Measurements from ENCODE around the gene EWSR1.

DNA sequence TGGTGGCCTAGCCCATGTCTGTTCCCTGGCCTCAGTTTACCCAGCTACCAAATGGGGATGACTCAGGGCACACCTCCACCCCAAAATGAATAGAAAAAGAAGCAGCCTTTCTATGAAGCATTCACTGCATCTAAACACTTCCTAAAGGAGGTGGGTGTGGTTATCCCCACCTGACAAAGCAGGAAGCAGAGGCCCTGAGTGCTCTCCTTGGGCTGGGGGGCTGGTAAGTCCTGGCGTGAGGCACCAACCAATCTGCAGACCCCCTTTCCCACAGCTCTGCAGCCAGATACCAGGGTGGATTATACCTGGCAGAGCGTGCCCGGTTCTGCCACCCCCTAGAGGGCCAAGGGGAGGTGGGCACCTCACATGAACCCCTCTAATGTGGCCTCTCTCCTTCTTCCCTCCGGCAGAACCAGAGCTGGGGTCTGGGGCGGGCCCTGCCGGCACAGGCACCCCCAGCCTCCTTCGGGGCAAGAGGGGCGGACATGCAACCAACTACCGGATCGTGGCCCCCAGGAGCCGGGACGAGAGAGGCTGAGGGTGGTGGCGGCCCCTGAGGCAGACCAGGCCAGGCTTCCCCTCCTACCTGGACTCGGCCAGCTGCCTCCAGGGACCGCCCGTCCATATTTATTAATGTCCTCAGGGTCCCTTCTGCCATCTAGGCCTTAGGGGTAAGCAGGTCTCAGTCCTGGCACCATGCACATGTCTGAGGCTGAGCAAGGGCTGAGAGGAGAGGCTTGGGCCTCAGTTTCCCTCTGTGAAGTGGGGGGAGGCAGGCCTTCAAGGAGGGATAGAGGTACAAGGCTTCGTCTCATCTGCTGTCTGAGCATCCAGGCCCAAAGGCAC lies 9.4 kb upstream of the EWSR1 start:
- TF ChIP-seq, protein P1, sequence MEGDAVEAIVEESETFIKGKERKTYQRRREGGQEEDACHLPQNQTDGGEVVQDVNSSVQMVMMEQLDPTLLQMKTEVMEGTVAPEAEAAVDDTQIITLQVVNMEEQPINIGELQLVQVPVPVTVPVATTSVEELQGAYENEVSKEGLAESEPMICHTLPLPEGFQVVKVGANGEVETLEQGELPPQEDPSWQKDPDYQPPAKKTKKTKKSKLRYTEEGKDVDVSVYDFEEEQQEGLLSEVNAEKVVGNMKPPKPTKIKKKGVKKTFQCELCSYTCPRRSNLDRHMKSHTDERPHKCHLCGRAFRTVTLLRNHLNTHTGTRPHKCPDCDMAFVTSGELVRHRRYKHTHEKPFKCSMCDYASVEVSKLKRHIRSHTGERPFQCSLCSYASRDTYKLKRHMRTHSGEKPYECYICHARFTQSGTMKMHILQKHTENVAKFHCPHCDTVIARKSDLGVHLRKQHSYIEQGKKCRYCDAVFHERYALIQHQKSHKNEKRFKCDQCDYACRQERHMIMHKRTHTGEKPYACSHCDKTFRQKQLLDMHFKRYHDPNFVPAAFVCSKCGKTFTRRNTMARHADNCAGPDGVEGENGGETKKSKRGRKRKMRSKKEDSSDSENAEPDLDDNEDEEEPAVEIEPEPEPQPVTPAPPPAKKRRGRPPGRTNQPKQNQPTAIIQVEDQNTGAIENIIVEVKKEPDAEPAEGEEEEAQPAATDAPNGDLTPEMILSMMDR (conservative IDR thresholded peaks at IDR 0.05; ENCODE audit: low read depth in 2 of 2) = no peak
- no peak for TF ChIP-seq POLR2AphosphoS5 (IDR thresholded peaks at IDR 0.05; ENCODE audit: low read depth)
- no peak for TF ChIP-seq CREB1 (CRISPR knock-in tag; IDR thresholded peaks at IDR 0.05; ENCODE audit: low read depth)
- no peak for TF ChIP-seq STAT1 (IDR thresholded peaks at IDR 0.05; ENCODE audit: unreplicated experiment)
- TF ChIP-seq EZH2phosphoT487 (IDR thresholded peaks at IDR 0.05; ENCODE audit: unreplicated experiment) = no peak
- TF ChIP-seq EZH2 (IDR thresholded peaks at IDR 0.05; ENCODE audit: low read depth, unreplicated experiment) = no peak
- no peak for TF ChIP-seq ZNF114 (CRISPR knock-in tag; IDR thresholded peaks at IDR 0.05)
- TF ChIP-seq JUNB (IDR thresholded peaks at IDR 0.05; ENCODE audit: unreplicated experiment) = no peak
- TF ChIP-seq, protein P2, sequence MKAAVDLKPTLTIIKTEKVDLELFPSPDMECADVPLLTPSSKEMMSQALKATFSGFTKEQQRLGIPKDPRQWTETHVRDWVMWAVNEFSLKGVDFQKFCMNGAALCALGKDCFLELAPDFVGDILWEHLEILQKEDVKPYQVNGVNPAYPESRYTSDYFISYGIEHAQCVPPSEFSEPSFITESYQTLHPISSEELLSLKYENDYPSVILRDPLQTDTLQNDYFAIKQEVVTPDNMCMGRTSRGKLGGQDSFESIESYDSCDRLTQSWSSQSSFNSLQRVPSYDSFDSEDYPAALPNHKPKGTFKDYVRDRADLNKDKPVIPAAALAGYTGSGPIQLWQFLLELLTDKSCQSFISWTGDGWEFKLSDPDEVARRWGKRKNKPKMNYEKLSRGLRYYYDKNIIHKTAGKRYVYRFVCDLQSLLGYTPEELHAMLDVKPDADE (IDR thresholded peaks at IDR 0.05) = no peak
- TF ChIP-seq, protein P3, sequence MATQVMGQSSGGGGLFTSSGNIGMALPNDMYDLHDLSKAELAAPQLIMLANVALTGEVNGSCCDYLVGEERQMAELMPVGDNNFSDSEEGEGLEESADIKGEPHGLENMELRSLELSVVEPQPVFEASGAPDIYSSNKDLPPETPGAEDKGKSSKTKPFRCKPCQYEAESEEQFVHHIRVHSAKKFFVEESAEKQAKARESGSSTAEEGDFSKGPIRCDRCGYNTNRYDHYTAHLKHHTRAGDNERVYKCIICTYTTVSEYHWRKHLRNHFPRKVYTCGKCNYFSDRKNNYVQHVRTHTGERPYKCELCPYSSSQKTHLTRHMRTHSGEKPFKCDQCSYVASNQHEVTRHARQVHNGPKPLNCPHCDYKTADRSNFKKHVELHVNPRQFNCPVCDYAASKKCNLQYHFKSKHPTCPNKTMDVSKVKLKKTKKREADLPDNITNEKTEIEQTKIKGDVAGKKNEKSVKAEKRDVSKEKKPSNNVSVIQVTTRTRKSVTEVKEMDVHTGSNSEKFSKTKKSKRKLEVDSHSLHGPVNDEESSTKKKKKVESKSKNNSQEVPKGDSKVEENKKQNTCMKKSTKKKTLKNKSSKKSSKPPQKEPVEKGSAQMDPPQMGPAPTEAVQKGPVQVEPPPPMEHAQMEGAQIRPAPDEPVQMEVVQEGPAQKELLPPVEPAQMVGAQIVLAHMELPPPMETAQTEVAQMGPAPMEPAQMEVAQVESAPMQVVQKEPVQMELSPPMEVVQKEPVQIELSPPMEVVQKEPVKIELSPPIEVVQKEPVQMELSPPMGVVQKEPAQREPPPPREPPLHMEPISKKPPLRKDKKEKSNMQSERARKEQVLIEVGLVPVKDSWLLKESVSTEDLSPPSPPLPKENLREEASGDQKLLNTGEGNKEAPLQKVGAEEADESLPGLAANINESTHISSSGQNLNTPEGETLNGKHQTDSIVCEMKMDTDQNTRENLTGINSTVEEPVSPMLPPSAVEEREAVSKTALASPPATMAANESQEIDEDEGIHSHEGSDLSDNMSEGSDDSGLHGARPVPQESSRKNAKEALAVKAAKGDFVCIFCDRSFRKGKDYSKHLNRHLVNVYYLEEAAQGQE (IDR thresholded peaks at IDR 0.05; ENCODE audit: unreplicated experiment) = no peak
- TF ChIP-seq, protein P4, sequence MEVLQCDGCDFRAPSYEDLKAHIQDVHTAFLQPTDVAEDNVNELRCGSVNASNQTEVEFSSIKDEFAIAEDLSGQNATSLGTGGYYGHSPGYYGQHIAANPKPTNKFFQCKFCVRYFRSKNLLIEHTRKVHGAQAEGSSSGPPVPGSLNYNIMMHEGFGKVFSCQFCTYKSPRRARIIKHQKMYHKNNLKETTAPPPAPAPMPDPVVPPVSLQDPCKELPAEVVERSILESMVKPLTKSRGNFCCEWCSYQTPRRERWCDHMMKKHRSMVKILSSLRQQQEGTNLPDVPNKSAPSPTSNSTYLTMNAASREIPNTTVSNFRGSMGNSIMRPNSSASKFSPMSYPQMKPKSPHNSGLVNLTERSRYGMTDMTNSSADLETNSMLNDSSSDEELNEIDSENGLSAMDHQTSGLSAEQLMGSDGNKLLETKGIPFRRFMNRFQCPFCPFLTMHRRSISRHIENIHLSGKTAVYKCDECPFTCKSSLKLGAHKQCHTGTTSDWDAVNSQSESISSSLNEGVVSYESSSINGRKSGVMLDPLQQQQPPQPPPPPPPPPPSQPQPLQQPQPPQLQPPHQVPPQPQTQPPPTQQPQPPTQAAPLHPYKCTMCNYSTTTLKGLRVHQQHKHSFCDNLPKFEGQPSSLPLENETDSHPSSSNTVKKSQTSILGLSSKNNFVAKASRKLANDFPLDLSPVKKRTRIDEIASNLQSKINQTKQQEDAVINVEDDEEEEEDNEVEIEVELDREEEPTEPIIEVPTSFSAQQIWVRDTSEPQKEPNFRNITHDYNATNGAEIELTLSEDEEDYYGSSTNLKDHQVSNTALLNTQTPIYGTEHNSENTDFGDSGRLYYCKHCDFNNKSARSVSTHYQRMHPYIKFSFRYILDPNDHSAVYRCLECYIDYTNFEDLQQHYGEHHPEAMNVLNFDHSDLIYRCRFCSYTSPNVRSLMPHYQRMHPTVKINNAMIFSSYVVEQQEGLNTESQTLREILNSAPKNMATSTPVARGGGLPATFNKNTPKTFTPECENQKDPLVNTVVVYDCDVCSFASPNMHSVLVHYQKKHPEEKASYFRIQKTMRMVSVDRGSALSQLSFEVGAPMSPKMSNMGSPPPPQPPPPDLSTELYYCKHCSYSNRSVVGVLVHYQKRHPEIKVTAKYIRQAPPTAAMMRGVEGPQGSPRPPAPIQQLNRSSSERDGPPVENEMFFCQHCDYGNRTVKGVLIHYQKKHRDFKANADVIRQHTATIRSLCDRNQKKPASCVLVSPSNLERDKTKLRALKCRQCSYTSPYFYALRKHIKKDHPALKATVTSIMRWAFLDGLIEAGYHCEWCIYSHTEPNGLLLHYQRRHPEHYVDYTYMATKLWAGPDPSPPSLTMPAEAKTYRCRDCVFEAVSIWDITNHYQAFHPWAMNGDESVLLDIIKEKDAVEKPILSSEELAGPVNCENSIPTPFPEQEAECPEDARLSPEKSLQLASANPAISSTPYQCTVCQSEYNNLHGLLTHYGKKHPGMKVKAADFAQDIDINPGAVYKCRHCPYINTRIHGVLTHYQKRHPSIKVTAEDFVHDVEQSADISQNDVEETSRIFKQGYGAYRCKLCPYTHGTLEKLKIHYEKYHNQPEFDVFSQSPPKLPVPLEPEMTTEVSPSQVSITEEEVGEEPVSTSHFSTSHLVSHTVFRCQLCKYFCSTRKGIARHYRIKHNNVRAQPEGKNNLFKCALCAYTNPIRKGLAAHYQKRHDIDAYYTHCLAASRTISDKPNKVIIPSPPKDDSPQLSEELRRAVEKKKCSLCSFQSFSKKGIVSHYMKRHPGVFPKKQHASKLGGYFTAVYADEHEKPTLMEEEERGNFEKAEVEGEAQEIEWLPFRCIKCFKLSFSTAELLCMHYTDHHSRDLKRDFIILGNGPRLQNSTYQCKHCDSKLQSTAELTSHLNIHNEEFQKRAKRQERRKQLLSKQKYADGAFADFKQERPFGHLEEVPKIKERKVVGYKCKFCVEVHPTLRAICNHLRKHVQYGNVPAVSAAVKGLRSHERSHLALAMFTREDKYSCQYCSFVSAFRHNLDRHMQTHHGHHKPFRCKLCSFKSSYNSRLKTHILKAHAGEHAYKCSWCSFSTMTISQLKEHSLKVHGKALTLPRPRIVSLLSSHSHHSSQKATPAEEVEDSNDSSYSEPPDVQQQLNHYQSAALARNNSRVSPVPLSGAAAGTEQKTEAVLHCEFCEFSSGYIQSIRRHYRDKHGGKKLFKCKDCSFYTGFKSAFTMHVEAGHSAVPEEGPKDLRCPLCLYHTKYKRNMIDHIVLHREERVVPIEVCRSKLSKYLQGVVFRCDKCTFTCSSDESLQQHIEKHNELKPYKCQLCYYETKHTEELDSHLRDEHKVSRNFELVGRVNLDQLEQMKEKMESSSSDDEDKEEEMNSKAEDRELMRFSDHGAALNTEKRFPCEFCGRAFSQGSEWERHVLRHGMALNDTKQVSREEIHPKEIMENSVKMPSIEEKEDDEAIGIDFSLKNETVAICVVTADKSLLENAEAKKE (CRISPR knock-in tag; IDR thresholded peaks at IDR 0.05) = no peak

All from GM23338 (cell line).